ENCODE data around the gene WDR36. TPM values are rescaled to one million over a fixed set of nuclear protein-coding genes. Genes with fewer than 3 reads are reported as not detected.

Gene WDR36
- polyA plus RNA-seq, 1 experiment: 56.1 TPM

DNA sequence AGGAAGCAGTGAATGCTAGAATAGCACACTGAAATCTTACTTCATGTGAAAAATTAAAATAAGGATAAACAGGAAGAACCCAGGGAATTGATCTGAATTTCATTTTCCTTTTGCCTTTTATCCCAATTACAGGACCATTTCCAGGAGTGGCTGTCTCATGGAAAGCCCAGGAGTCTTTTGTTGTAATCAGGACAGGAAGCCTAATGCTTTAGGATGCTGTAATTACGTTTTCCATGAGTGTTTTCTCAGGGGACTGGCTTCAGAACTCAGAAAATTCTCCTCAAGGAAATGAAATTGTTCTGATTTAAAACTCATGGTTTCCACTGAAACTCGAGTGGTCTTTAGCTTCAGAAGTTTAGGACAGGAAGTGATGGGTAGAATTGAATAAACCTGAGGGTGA lies 75.4 kb downstream of the WDR36 start:
- Histone ChIP-seq H3K4me3 (ENCODE audit: low read depth, low read length) (no peak overlapping the region), H3K27me3 (ENCODE audit: control insufficient read depth, insufficient read depth, low read length) (peaks cover 2% of the 10 kb centered on the region), H3K27ac (ENCODE audit: low read depth, low read length) (no peak overlapping the region), H3K9me3 (ENCODE audit: control insufficient read depth, insufficient read depth, low read length) (no peaks in the 10 kb centered on the region)
- ChIA-PET CTCF (no interaction called here), POLR2A (no interaction called here)
- TF ChIP-seq, protein P1, sequence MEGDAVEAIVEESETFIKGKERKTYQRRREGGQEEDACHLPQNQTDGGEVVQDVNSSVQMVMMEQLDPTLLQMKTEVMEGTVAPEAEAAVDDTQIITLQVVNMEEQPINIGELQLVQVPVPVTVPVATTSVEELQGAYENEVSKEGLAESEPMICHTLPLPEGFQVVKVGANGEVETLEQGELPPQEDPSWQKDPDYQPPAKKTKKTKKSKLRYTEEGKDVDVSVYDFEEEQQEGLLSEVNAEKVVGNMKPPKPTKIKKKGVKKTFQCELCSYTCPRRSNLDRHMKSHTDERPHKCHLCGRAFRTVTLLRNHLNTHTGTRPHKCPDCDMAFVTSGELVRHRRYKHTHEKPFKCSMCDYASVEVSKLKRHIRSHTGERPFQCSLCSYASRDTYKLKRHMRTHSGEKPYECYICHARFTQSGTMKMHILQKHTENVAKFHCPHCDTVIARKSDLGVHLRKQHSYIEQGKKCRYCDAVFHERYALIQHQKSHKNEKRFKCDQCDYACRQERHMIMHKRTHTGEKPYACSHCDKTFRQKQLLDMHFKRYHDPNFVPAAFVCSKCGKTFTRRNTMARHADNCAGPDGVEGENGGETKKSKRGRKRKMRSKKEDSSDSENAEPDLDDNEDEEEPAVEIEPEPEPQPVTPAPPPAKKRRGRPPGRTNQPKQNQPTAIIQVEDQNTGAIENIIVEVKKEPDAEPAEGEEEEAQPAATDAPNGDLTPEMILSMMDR (IDR thresholded peaks at IDR 0.05; ENCODE audit: low read depth, low read length): no peak
- DNase-seq (ENCODE audit: low read depth, low spot score): no peak

DNA sequence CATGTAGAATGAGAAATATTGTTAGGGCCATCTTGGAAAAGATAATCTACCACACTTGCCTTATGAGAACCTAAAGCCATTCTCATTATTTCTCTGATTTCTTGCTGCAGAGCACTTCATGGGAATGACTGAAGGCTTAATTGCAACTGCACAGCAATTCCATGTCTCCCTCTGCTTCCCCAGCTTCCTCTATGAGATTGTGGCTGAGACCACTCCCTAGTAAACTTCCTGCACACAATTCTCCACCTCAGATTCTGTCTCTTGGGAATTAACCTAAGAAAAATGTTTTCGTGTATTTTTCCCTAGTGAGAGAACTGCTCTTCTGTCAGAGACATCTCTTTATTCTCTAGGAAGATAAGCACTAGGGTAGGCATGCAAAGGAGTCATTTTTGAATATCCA lies 76.5 kb downstream of the WDR36 start:
- H3K4me3 ChIP-seq (ENCODE audit: low read depth, low read length): no peak overlapping the region
- POLR2A ChIA-PET: no interaction called here
- CTCF ChIA-PET: interaction anchor here (1.2 to 1.3 kb wide), 2 partner anchors 11 to 309 kb away, joined by 3 read pairs; no protein-coding TSS in a partner anchor
- DNase-seq (ENCODE audit: low read depth, low spot score): no peak
- TF ChIP-seq, protein P1 (IDR thresholded peaks at IDR 0.05; ENCODE audit: low read depth, low read length): no peak
- H3K27me3 ChIP-seq (ENCODE audit: control insufficient read depth, insufficient read depth, low read length): peaks cover 2% of the 10 kb centered on the region
- no peaks in the 10 kb centered on the region for H3K9me3 ChIP-seq (ENCODE audit: control insufficient read depth, insufficient read depth, low read length)
- no peak overlapping the region for H3K27ac ChIP-seq (ENCODE audit: low read depth, low read length)

DNA sequence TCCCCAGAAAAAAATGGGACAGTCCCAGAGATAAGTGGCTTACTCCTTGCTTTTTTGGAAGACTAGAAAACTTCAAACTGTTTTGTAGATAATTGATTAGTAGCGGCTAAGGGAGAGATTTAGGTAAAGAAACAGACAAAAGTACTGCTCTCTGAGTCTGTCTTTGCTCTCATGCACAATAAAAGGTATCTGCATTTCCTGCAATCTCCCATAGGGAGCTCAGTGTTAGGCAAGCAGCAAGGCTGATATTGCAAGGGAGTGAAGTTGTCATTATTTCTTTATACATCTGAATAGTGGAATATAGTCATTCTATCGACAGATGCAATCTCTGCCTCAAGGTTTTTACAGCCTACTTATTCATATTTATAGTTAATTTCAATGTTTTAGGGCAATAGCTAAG lies 77.1 kb downstream of the WDR36 start:
- Histone ChIP-seq H3K27me3 (ENCODE audit: control insufficient read depth, insufficient read depth, low read length) (peaks cover 2% of the 10 kb centered on the region), H3K9me3 (ENCODE audit: control insufficient read depth, insufficient read depth, low read length) (no peaks in the 10 kb centered on the region), H3K4me3 (ENCODE audit: low read depth, low read length) (no peak overlapping the region), H3K27ac (ENCODE audit: low read depth, low read length) (no peak overlapping the region)
- TF ChIP-seq, protein P1 (IDR thresholded peaks at IDR 0.05; ENCODE audit: low read depth, low read length): no peak
- no peak for DNase-seq (ENCODE audit: low read depth, low spot score)
- ChIA-PET POLR2A (no interaction called here), CTCF (interaction anchor here (1.2 to 1.3 kb wide), 2 partner anchors 11 to 309 kb away, joined by 3 read pairs; no protein-coding TSS in a partner anchor)

DNA sequence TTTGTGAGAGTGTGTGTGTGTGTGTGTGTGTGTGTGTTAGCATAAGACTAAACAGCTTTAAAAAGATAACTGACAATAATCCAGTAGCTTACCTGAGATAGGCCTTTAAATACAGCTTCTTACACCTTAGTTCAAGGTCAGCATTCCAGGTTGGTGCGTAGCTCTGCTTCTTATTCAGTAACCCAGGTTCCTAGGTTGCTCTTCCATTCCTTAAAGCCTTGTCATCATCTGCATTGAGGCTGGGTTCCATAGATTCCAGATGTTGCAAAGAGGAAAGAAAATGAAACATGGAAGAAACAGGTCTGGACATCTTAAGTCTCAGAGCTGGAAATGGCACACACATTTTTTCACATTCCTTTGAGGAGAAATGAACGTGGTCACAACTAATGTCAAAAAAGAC lies 78.1 kb downstream of the WDR36 start:
- no peak overlapping the region for H3K4me3 ChIP-seq (ENCODE audit: low read depth, low read length)
- CTCF ChIA-PET: interaction anchor here (0.6 to 1.3 kb wide), 2 partner anchors 63 to 308 kb away, joined by 3 read pairs; no protein-coding TSS in a partner anchor

DNA sequence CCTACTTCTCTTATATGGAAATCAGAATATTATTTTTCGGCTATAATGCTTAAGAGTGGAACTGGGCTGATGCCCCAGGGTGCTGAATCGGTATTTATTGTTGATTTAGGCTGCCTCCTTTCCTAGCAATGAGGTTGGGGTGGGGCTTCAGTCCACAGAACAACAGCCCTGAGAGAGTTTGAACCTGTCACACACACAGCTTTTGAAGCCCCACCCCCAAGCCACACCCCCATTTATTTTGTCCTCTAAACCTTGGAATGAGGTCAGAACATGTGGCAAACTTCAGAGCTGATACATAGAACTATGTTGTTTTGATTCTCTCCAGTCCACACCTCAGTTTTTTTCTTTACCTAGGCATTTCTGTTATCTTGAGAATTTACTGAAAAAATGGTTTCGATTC lies 80.4 kb downstream of the WDR36 start:
- ChIA-PET POLR2A (no interaction called here), CTCF (no interaction called here)

More for the DNA sequence above, 78.1 kb downstream of the WDR36 start:
- Histone ChIP-seq H3K27ac (ENCODE audit: low read depth, low read length) (no peak overlapping the region), H3K27me3 (ENCODE audit: control insufficient read depth, insufficient read depth, low read length) (peaks cover 2% of the 10 kb centered on the region), H3K9me3 (ENCODE audit: control insufficient read depth, insufficient read depth, low read length) (no peaks in the 10 kb centered on the region)
- TF ChIP-seq, protein P1 (IDR thresholded peaks at IDR 0.05; ENCODE audit: low read depth, low read length): no peak
- POLR2A ChIA-PET: no interaction called here
- no peak for DNase-seq (ENCODE audit: low read depth, low spot score)

More for the DNA sequence above, 80.4 kb downstream of the WDR36 start:
- H3K27ac ChIP-seq (ENCODE audit: low read depth, low read length): no peak overlapping the region
- TF ChIP-seq, protein P1 (IDR thresholded peaks at IDR 0.05; ENCODE audit: low read depth, low read length): no peak
- H3K27me3 ChIP-seq (ENCODE audit: control insufficient read depth, insufficient read depth, low read length): peaks cover 2% of the 10 kb centered on the region
- no peak for DNase-seq (ENCODE audit: low read depth, low spot score)
- H3K9me3 ChIP-seq (ENCODE audit: control insufficient read depth, insufficient read depth, low read length): no peaks in the 10 kb centered on the region
- no peak overlapping the region for H3K4me3 ChIP-seq (ENCODE audit: low read depth, low read length)

All from AG04450 (cell line).